HFF-Myc (cell line): Measurements from ENCODE around the gene SEZ6.

ENCODE experiments used
- DNase-seq: peaks from one replicate; pipeline ENCODE4 v3.0.0-alpha.2; 2011; ENCODE audit warnings: low read depth; ENCODE audit errors: extremely low read depth
- H3K4me3 ChIP-seq: replicated peaks from 2 replicates; pipeline ENCODE4 v1.5.1; 2011; ENCODE audit warnings: low read depth, mild to moderate bottlenecking, control low read depth, low read length
- TF ChIP-seq, protein P1 (sequence below): IDR thresholded peaks from 2 replicates; pipeline ENCODE4 v1.5.1; 2012; ENCODE audit warnings: mild to moderate bottlenecking, low read depth, low read length, control low read depth; ENCODE audit errors: missing control alignments

Gene SEZ6

DNA sequence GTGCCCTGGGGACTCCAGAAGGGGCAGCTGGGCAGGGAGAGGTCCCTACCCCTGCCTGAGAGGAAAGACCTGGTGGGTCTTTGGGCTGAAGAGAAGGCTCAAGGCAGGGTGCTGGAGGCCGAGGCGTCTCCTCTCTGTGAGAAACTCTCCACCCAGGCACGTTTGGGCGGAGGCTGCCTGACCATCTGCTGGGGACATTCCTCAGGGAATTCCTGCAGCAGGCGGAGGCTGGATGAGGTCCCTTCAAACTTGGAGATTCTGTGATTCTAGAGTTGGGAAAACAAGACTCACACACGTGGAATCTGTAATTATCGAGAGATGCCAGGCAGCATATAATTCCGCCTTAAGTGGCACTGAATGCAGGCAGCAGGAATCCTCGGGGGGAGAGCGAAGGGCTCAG lies 33.4 kb downstream of the SEZ6 start:
- DNase-seq: no peak
- TF ChIP-seq, protein P1, sequence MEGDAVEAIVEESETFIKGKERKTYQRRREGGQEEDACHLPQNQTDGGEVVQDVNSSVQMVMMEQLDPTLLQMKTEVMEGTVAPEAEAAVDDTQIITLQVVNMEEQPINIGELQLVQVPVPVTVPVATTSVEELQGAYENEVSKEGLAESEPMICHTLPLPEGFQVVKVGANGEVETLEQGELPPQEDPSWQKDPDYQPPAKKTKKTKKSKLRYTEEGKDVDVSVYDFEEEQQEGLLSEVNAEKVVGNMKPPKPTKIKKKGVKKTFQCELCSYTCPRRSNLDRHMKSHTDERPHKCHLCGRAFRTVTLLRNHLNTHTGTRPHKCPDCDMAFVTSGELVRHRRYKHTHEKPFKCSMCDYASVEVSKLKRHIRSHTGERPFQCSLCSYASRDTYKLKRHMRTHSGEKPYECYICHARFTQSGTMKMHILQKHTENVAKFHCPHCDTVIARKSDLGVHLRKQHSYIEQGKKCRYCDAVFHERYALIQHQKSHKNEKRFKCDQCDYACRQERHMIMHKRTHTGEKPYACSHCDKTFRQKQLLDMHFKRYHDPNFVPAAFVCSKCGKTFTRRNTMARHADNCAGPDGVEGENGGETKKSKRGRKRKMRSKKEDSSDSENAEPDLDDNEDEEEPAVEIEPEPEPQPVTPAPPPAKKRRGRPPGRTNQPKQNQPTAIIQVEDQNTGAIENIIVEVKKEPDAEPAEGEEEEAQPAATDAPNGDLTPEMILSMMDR: no peak

DNA sequence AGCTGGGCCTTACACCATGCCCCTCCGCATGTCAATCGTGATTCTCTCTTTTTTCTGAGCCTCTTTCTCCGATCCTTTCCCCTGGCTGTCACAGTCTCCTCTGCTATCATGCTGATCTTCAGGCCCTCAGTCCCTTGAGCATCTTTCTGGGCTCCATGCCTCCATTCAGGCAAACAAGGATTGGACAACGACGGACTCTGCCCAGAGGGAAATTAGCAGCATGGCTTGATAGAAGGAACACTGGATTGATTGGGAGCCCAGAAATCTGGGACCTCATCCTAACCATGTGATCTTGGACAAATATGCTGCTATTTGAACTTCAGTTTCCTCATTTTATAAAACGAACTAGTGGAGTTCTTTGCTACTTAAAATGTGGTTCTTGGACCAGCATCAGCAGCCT lies 35.0 kb downstream of the SEZ6 start:
- TF ChIP-seq, protein P1: no peak
- H3K4me3 ChIP-seq: no peak overlapping the region
- no peak for DNase-seq

More for the DNA sequence above, 33.4 kb downstream of the SEZ6 start:
- no peak overlapping the region for H3K4me3 ChIP-seq

DNA sequence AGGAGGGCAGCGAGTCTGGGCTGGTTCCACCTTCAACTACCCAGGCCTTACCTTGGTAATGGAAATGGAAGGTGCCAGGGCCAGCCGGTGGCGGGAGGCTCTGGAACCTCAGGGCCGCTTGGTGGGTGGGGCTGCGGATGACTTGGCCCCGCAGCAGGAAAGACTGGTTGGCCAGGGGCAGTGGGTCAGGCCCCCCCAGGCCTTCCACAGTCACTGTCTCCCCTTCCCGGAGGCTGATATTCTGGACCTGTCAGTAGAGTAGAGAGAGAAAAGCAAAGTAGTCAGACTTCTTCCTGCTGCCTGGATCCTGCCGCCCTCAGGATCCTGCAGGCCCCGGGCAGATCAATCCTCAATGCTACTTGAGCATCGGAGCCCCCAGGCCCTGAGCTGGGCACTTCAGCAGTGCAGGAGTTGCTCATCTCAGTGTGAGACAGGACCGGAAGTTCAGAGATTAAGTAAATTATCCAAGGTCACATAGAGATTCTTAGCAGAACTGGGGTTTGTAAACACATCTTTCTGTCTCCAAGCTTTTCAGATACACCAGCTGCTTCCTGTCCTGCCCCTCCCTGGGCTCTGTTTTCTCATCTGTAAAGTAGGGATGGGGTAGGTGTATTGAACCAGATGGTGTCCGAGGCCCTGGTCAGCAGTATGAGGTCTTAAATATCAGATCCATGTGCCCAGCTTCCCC lies 36.0 kb downstream of the SEZ6 start:
- no peak overlapping the region for H3K4me3 ChIP-seq
- no peak for DNase-seq
- TF ChIP-seq, protein P1: no peak

DNA sequence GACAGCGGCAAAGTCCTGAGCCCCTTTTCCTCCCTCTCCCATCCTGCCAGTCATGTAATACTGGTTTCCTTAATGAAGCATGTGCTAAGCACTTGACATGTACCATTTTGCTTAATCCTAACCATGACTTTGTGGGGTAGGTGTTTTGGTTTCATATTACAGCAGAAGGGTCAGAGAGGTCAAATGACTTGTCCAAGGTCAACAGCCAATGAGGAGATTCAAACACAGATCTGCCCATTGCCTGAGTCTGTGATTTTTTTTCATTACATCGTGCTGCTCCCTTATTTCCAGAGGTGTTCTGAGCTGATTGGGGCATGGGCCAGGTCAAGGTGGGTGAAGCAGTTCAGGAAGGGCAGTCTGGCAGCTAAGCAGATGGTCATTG lies 36.9 kb downstream of the SEZ6 start:
- TF ChIP-seq, protein P1: no peak
- H3K4me3 ChIP-seq: no peak overlapping the region
- DNase-seq: no peak

DNA sequence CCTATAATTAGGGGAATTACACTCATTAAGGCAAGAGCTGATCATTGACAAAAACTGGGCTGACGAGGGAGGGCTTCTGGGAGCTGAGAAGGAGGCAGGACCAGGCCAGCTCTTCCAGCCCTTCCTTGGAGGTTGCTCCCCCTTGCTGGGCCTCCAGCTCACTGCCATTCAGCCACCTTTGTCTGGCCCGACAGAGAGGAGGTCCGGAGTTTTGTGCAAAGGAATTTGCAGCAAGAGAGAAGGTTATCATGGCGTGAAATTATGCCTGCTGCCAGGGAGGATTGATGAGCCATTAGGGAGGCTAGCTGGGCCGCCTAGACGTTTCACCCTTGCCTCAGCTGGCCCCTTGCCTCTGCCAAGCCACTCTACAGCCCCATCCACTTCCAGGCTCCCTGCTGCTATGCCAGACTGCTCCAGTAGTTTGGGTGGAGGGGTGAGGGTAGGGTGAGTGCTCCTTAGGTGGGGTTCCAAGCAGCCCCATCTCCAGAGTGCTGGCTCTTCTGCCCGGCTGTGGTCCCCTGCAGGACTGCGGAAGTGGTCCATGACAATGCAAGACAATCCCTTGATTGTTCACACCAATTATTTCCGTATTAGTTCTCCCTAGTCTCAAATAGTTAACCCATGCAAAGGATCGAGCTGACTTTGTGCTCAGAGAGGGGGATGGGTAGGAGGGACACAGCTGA lies 37.5 kb downstream of the SEZ6 start:
- TF ChIP-seq, protein P1: no peak
- H3K4me3 ChIP-seq: no peak overlapping the region
- no peak for DNase-seq

DNA sequence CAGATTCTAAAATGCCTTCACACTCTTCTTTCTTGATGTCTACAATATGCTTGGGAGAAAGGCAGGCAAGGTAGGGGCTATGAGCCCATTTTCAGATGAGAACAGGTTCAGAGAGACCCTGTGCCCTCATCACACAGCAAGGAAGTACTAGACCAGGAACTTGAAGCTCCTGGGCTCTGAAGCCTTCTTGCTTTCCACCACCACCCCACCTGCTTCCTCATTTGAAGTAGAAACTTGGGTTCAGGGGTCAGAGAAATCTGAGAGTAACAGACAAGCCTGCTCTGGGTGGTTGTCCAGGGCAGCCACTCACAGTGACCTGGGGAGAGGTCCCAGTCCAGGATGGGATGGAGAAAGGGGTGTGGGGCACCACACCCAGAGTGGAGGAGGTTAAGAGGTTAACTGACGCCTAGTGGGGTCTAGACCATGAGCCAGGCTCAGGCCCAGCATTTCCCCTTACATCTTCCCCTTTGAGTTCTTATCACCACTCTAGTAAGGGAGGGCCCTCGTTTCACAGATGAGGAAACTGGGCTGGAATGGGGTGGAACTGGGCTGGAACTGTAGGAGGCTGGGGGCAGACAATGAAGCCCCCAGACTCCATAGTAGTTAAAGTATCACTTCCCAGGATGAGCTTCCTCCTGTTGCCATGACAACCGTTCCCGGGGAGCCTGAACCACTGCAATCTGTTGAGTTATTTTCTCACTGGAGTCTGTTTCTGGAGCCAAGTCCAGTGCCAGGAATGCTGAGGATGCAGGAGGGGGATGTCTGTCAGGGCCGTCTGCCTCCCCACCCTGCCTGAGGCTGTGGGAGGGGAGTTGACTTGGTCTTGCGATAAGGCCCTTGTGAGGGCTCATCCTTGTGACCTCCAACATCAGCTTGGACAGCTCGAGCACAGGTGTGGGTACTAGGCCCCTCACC lies 38.4 kb downstream of the SEZ6 start:
- DNase-seq: no peak
- no peak overlapping the region for H3K4me3 ChIP-seq
- TF ChIP-seq, protein P1: no peak
